ENCODE results near the gene WNT7B. TPM values are rescaled to one million over a fixed set of nuclear protein-coding genes. Genes with fewer than 3 reads are reported as not detected.

WNT7B gene
- total RNA-seq, 1 donor from 2014 or later = 3.7 TPM

GRCh38 chr22:45889093-45889538, 87.8 kb downstream of the WNT7B start:
- DNase-seq (ENCODE audit: low spot score, unreplicated experiment) = no peak
- no peak overlapping the region for H3K4me3 Mint-ChIP-seq (ENCODE audit: low read depth)
- H3K36me3 Mint-ChIP-seq (ENCODE audit: insufficient read depth) = no peaks in the 10 kb centered on the region
- TF ChIP-seq CTCF (IDR thresholded peaks at IDR 0.05; ENCODE audit: unreplicated experiment) = no peak
- H3K4me1 Mint-ChIP-seq (ENCODE audit: low read depth) = peaks cover 2% of the 10 kb centered on the region
- no peaks in the 10 kb centered on the region for H3K9me3 Mint-ChIP-seq (ENCODE audit: low read depth)
- H3K27ac Mint-ChIP-seq = no peak overlapping the region
- peaks cover 3% of the 10 kb centered on the region for H3K27me3 Mint-ChIP-seq

- Mint-ChIP-seq H3K36me3 (ENCODE audit: insufficient read depth) (no peaks in the 10 kb centered on the region), H3K27me3 (peaks cover 3% of the 10 kb centered on the region), H3K9me3 (ENCODE audit: low read depth) (no peaks in the 10 kb centered on the region), H3K4me1 (ENCODE audit: low read depth) (peaks cover 2% of the 10 kb centered on the region), H3K27ac (no peak overlapping the region), H3K4me3 (ENCODE audit: low read depth) (no peak overlapping the region)
- DNase-seq (ENCODE audit: low spot score, unreplicated experiment) = no peak
- no peak for TF ChIP-seq CTCF (IDR thresholded peaks at IDR 0.05; ENCODE audit: unreplicated experiment)
Observed at GRCh38 chr22:45888221-45889092, 88.5 kb downstream of the WNT7B start.

GRCh38 chr22:45887202-45888131, 89.5 kb downstream of the WNT7B start:
- H3K36me3 Mint-ChIP-seq (ENCODE audit: insufficient read depth) = no peaks in the 10 kb centered on the region
- H3K27ac Mint-ChIP-seq = no peak overlapping the region
- TF ChIP-seq CTCF (IDR thresholded peaks at IDR 0.05; ENCODE audit: unreplicated experiment) = no peak
- H3K27me3 Mint-ChIP-seq = peaks cover 3% of the 10 kb centered on the region
- H3K4me3 Mint-ChIP-seq (ENCODE audit: low read depth) = no peak overlapping the region
- no peaks in the 10 kb centered on the region for H3K9me3 Mint-ChIP-seq (ENCODE audit: low read depth)
- no peak for DNase-seq (ENCODE audit: low spot score, unreplicated experiment)
- peaks cover 2% of the 10 kb centered on the region for H3K4me1 Mint-ChIP-seq (ENCODE audit: low read depth)

GRCh38 chr22:45886540-45886939, 90.4 kb downstream of the WNT7B start:
- Mint-ChIP-seq H3K36me3 (ENCODE audit: insufficient read depth) (no peaks in the 10 kb centered on the region), H3K9me3 (ENCODE audit: low read depth) (no peaks in the 10 kb centered on the region), H3K4me1 (ENCODE audit: low read depth) (peaks cover 2% of the 10 kb centered on the region), H3K4me3 (ENCODE audit: low read depth) (no peak overlapping the region), H3K27ac (no peak overlapping the region), H3K27me3 (peaks cover 3% of the 10 kb centered on the region)
- no peak for DNase-seq (ENCODE audit: low spot score, unreplicated experiment)
- TF ChIP-seq CTCF (IDR thresholded peaks at IDR 0.05; ENCODE audit: unreplicated experiment) = no peak

GRCh38 chr22:45885941-45886395, 91.0 kb downstream of the WNT7B start:
- Mint-ChIP-seq H3K4me1 (ENCODE audit: low read depth) (peaks cover 2% of the 10 kb centered on the region), H3K9me3 (ENCODE audit: low read depth) (no peaks in the 10 kb centered on the region), H3K27ac (no peak overlapping the region), H3K4me3 (ENCODE audit: low read depth) (no peak overlapping the region), H3K27me3 (peaks cover 3% of the 10 kb centered on the region), H3K36me3 (ENCODE audit: insufficient read depth) (no peaks in the 10 kb centered on the region)
- no peak for DNase-seq (ENCODE audit: low spot score, unreplicated experiment)
- no peak for TF ChIP-seq CTCF (IDR thresholded peaks at IDR 0.05; ENCODE audit: unreplicated experiment)

All from progenitor cell of endocrine pancreas (in vitro differentiated cells).